Pons (tissue), 1 donor: ENCODE measurements around the gene TNS3.
"Not testable (repeated sequence)": the region's sequence is repeated elsewhere in the genome, so short reads cannot be mapped to it uniquely, and the experiment has no call there.

Experiments
- DNase-seq: peaks from one replicate; pipeline ENCODE4 v3.0.0-alpha.2; 2016; ENCODE audit warnings: low spot score

Gene TNS3

DNA sequence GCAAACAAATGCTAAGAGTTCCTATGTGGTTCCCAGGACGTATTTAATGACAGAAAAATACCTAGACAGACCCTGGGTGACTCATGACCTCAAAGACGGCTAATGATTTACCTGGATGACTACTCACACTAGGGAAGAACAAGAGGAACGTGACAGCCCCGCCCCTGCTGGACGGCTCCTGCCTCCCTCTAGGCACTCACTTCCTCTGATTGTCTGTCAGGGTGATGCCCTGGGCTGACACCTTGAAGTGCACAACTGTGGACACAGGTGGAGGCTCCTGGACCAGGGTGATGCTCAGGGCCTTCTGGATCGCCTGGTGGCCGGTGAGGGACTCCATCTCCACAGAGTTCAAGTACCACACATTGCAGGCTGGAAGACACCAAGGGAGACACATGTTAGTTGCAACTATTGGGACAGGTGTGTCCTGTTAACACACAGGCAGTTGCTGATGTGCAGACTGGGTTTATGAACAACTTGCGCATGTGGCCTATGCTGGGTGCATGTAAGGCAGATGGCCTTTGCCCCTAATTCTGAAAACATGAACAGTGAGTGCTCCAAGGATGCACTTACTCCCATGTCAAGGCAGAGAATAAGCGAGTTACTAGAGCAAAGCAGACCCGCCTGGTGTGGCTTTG, 298.3 kb downstream of the TNS3 start:
- DNase-seq: no peak

DNA sequence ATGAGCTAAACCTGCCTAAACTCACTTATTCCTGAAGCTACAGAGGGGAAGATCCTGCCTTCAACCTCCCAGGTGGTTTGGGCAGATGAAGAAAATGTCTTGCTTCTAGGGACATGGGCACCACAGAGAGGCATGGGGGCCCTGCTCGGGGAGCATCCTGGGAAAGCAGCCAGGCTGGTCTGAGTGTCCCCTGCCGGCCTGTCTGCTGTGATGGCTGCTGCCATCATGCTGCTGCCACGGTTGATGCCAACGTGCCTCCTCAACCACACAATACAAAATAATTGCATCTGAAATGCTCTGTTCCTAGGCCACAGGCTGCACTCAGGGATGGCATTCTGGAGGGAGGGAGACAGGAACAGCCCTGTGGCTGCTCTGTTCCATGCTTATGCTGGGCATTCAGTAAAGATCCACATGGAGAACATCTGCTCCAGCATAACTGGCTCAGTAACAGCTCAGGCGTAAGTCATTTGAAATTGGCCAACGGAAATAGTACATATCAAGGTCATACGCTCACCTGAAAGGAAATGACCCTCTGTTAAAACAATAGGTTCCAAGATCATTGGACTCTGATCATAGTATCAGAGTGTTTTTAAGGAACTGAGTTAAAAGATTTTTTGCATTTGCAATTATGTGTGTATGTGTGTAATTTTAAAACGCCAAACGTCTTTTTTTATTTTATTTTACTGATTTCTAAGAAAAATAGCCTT, 299.0 kb downstream of the TNS3 start:
- no peak for DNase-seq

DNA sequence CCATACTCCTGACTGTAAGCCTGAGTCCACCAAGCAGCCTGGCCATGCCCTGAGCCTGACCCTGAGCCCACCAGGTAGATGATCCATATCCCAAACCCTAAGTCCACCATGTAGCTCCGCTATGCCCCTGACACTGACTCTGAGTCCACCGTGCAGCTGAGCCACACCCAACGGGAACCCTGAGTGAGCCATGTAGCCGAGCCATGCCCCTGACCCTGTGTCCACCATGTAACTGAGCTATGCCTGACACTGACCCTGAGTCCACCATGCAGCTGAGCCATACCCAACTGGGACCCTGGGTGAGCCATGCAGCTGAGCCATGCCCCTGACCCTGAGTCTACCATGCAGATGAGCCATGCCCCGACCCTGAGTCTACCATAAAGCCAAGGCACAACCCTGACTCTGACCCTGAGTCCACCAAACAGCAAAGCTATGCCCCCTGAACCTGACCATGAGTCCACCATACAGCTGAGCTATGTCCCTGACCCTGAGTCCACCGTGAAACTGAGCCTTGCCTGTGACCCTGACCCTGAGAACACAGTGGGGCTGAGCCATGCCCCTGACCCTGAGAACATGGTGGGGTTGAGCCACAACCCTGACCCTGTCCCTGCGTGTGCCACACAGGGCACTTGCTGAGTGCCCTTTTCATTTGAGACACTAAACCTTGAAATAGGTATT, 299.8 kb downstream of the TNS3 start:
- no peak for DNase-seq

DNA sequence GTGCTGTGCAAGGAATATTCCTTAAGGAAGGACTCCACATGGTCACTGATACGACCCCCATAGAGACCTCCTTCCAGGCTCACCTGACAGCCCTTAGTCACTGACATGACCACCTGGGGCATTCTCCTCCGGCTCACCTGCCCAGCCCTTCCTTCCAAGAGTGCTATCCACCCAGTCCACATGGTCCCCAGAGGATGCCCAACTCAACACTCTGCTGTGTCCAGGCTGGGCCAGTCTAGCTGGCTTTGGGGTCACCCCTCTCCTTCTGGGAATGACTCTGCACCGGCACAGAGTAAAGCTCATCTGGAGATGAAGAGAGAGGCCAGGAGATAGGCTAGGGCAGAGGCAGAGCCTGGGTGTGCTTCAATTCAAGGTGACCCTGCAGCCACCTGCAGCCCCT, 300.8 kb downstream of the TNS3 start:
- DNase-seq: no peak

DNA sequence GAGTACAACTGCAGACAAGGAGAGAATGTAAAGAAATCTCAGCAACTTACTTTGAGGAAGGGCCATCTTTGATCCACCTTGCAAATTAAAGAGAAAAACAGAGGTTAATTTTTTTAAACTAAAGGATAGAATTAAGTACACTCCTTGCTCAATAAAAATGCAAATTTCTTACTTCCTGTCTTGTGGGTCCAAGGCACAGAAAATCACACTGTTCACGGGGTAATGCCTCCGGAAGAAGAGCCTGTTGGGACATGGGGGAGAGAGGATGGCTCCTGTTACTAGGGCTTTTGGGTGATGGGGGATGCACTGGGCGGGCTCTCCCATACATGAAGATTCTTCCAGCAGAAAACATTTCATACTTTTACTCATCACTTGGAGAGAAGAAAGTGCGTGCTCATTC, 301.8 kb downstream of the TNS3 start:
- DNase-seq: no peak

DNA sequence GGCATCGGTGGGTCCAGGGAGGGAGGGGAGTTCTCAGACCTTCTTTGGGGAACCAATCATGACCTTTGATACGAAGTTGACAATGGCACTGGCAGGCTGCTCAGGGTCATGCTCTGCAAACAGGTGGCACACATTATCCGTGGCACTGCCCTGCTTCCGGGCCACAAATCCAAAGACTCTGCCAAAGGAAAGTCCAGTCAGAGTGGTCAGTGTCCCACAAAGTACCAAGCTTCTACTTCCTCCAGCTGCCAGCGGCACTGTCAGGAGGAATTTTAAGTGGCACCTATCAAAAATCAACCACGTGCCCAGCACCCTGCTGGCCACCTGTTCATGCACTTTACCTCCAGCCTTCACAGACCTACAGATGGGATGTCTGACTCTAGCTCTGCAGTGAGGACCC, 303.9 kb downstream of the TNS3 start:
- DNase-seq: no peak

DNA sequence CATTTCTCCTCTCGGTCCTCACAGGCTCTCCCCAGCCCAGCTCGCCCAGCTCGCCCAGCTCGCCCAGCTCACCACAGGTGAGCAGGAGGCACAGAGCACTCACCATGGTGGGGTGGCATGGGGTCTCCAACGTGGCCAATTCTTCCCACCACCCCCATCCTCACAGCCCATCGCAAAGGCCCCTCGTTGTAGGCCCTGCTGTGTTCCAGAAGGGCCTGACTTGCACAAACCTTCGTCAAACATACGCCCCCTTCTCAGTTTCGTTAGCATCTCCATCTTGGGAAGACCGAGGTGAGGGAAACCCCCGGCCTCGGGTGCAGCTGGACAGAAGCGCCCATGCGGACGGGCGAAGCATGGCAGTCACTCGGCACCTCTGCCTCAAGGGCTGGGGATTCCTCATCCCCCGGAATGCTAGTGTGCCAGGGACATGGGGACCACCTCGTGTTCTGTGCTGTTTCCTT, 304.6 kb downstream of the TNS3 start:
- DNase-seq: no peak

DNA sequence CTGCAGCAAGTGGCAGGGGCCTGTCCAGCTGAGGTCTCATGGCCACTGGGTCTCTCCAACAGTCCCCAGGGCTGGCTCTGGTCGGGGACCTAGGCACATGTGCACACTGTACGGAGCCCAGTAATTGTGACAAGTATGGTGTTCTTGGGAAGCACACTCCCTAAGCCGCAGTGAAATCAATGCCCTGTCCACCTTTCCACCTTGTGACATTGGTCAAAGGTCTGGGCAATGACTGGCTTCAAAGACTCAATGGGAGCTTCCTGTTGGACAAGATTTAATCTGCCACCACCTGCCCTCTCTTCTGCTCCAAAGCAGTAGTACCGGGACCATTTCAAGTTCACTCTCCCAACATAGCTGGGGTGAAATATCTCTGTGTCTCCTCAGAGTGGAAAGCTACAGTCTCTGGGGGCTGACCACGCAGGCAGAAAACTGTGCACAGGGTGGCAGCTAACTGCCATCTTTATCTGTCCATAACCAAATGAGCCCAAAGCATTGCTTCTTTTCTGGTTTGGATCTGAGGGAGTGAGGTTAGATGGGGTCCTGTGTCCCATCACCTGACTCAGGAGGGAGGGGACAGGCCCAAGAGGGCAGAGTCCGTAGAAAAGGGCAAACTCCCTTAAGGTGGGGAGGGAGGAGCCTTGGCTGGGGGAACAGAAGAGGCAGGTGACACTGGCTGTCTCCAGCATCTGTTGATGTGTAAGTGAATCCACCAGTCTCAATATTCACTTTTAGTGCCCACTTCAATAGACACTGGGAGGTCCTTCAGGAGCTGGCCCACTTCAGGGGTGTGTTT, 307.7 kb downstream of the TNS3 start:
- no peak for DNase-seq

DNA sequence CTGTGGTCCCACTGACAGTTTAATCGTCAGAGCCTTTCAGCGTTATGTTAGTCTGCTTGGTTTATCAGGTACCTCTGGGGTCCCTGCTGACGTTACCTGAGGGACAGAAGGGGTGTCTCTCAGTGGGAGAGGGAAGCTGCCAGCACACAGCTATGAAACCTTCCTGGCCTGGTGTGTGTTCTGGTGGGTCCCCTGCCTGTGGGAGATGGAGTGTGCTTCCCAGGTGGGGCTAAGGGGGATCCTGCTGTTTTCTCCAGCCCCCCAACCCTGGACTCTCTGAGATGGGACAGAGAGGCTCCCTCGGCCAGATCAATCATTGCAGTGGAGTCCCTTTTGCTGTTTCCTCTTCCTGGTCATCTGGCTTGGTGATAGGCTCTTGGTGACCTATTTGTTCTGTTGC, 308.8 kb downstream of the TNS3 start:
- no peak for DNase-seq

DNA sequence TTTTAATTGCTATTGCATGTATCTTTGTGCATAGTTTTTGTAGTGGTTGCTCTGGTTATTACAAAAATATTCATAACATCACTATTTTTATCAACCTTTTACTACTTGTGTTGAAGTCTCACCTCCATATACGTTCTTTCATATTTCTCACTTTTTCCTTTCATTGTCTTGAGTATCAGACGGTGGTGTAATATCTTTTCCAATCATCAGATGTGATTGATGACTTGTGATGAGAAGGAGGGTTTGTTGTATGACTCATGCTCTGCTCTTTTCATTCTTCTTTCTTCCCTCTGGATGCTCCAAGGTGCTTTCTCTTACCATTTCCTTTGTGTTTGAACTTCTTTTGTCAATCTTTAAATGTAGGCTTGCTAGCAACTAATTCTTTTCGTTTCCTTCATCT, 310.2 kb downstream of the TNS3 start:
- no peak for DNase-seq

DNA sequence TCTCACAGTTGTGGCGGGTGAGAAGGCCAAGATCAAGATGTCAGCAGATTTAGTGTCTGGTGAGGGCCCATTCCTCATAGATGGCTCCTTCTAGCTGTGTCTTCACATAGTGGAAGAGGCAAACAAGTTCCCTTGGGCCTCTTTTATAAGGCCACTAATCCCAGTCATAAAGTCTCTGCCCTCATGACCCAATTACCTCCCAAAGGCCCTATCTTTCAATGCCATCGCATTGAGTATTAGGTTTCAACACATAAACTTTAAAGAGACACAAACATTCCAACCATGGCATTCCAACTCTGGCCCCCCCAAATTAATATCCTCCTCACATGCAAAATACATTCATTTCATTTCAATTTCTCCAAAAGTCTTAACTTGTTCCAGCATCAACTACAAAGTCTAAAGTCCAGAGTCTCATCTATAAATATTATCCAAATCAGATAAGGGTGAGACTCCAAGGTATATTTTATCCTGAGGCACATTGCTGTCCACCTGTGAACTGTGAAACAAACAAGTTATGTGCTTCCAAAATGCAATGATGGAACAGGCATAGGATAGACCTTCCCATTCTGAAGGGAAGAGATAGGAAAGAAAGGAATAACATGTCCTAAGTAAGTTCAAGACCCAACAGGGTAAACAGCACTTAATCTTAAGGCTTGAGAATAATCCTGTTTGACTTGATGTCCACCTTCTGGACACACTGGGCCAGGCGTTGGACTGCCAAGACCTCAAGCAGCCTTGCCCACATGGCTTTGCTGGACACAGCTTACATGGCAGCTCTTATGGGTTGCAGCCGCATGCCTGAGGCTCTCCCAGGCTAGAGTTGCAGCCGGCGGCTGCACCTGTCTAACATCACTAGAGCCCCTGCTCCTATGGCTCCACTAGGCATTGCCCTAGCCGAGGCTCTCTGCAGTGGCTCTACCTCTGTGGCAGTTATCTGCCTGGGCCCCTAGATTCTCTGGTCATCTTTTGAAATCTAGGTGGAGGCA, 312.8 kb downstream of the TNS3 start:
- no peak for DNase-seq

DNA sequence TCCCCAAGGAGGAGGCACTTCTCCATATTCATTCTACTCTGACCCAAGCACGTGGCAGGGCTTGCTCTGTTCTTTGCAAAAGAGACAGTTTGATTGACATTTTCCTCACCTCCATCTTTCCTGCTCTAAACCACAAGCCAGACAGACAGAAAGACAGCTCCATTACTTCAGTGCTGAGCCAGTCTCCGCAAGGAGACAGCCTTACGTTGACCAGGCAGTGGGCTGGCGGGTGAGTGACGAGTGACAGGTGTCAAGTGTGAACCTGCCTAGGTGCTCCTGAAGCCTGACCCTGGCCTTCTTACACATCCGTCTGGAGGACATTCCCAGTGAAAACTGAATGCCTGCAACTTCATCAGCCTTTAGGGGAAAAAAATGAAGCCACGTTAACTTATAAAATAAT, 314.6 kb downstream of the TNS3 start:
- no peak for DNase-seq

DNA sequence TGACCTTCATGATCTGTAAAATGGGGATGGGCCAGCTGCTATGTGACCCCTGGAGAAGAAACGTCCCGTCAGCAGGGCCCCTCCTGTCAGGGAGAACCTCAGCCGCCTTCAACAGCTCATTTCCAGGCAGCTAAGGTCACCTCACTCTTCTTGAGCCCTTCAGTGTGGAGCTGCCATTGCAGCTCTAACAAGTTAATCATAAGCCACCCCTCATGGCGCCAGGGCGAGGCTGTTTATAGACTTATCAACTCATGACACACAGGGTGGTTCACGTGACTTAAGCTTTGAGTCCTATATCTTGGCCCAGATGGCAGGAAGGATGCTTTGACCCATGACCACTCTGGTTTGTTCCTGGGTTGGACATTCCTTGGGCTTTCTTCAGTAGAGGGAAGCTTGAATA, 315.1 kb downstream of the TNS3 start:
- DNase-seq: no peak

DNA sequence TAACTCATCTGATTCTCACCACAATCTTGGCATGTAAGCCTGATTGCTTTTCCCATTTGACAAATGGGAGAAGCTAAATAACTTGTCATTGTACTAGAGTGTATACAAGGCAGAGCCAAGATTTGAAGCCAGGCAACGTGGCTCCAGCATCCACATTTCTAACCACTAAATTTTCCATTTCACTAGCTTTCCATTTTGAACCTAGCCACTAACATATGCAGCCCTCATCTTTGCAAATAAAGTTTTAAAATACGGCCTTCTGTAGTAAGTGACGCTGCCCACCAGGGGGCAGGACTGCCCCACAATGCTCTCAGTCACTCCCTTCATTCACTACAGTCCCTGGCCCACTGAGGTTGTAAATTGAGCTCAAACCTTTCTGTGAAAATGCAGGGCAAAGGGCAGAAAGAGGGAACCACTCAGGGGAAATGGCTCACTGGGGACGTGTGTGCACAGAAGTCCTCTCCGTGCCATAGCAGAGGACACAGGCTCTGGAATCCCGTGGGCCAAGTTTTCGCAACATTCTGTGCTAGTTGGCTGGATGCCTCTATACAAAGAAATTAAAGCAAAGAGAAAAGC, 315.7 kb downstream of the TNS3 start:
- DNase-seq: peak; percentile 61

DNA sequence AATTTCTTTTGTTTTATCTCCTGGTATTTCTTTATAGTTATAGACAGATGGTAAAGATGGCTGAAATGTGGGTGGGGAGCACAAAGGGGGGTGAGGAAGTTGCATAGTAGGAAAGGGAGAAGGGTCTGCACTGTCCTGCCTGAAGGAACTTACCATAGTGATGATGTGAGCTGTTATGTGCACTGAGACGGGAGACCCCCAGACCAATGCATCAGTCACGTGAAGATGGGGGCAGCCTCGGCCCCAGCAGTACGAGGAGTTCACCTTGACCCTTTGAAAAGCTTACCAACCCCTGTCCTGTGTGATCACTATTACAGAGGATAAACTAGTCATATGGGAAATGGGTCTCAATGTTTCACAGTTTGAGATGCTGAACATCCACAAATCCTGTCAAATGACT, 316.3 kb downstream of the TNS3 start:
- no peak for DNase-seq

DNA sequence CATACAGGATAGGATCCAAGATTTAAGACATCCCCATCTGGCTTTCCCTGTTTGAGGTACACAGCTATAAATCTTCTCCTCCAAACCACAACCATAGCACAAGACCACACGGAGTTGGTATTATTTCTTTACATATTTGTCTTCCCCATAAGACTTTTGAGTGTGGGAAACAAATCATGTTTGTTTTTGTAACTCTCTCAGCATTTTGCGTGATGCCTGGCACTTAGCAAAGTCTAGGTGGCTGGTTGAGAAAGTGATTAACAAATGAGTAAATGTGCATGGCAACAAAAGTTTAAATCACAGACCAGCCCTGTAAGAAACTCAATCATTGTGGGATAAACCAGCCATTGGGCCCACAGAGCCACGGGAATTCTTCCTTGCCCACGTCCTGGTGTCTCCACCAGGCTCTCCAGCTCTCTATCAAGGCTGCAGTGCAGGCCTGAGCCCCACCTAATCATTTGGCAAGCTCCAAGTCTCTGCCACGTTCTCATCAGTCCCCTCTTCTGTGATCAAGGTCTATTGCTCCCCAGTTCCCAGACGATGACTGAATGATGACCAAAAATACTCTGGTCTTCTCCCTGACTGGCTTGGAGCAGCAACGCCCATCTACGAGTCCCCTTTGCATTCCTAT, 317.8 kb downstream of the TNS3 start:
- no peak for DNase-seq

DNA sequence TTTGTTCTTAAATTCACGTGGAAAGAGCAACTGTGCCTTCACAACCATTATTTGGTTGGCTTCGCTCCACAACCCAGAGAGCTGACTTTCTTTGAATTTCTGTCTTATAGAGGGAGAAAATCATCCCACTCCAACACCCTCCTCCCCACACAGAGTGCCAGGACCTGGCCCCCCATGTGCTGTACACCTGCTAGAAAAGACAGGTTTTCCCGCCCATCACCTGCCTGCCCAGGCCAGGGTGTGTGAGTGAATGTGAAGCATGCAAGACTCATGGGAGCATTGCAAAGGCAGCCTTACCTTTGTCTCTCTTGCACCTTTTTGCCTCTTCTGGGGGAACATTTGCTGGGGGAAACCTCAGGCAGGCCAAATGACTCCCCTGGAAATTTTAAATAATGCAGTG, 319.0 kb downstream of the TNS3 start:
- DNase-seq: no peak

DNA sequence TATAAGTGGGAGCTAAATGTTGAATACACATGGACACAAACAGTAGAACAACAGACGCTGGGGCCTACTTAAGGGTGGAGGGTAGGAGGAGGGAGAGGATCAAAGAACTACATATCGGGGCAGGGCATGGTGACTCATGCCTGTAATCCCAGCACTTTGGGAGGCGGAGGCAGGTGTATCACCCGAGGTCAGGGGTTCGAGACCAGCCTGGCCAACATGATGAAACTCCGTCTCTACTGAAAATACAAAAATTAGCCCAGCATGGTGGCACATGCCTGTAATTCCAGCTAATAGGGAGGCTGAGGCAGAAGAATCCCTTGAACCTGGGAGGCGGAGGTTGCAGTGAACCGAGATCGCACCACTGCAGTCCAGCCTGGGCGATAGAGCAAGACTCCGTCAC, 319.8 kb downstream of the TNS3 start:
- DNase-seq: not testable (repeated sequence)

DNA sequence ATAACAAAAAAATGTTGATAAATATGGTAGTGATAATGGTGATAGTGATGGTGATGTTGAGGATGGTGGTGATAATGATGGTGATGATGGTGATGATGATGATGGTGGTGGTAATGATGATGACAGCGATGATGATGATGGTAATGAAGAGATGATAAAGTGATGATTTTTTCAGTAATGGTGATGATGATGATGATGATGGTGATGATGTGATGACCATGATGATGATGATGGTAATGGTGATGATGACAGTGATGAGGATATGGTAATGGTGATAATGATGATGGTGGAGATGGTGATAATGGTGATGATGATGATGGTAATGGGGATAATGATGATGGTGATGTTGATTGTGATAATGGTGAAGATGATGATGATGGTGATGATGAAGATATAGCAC, 321.6 kb downstream of the TNS3 start:
- no peak for DNase-seq

DNA sequence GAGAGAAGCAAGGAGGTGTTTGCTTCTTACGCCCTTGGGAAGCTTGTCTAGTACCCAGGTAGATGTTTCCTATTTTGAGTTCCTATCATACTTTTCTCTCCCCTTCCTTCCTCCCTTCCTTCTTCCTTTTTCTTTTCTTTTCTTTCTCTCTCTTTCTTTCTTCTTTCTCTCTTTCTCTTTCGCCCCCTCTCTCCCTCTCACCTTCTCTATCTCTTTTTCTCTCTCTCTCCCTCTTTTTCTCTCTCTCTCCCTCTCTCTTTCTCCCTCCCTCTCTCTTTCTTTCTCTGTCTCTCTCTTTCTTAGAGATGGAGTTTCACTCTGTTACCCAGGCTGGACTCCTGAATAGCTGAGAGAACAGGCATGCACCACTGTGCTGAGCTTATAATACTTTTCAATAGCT, 322.2 kb downstream of the TNS3 start:
- DNase-seq: no peak

DNA sequence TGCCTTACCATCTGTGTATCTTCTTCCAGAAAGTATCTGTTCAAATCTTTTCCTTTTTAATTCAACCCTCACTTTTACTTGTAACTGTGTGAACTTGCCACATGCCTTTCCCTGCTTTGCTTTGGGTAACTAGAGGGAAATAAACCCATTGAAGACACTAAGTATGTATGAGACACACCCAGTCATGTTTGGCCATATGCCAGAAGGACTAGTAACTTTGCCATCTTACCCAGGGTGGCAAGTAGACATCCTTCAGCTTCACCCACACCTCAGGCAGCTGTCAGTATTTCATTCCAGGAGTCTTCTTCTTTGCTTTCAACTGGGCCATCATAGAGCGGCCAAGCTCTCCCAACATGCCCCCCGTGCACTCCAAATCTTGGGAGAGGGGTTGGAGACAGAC, 323.1 kb downstream of the TNS3 start:
- DNase-seq: no peak
